Spleen (tissue), 11 donors: ENCODE data around the gene DDX21. TPM values are rescaled to one million over a fixed set of nuclear protein-coding genes. Genes with fewer than 3 reads are reported as not detected.

Source experiments
- DNase-seq: peaks from one replicate; pipeline ENCODE4 v3.0.0-alpha.2; 2020
- H3K27ac ChIP-seq, 8 donors: fragments of 200-600 bp; sonication (generic) in 7 of 8; 1 replicate in 4 of 8; 2 replicates in 4 of 8; pipeline versions ENCODE4 v1.5.0 to v1.8.0; 2016 to 2021; ENCODE audit warnings: inconsistent platforms in 4 of 8, mild to moderate bottlenecking in 4 of 8, moderate library complexity in 1 of 8
- H3K27me3 ChIP-seq, 7 donors: fragments of 200-600 bp; sonication (generic) in 6 of 7; replicated peaks in 1 of 7; 1 replicate in 4 of 7; 2 replicates in 3 of 7; pipeline versions ENCODE4 v1.5.0 to v1.8.0; 2016 to 2021; ENCODE audit warnings: inconsistent platforms in 3 of 7, mild to moderate bottlenecking in 1 of 7
- H3K36me3 ChIP-seq, 6 donors: fragments of 200-600 bp; sonication (generic) in 5 of 6; 1 replicate in 4 of 6; 2 replicates in 2 of 6; pipeline versions ENCODE4 v1.5.0 to v1.8.0; 2016 to 2021; ENCODE audit warnings: inconsistent platforms in 2 of 6
- H3K4me1 ChIP-seq, 6 donors: fragments of 200-600 bp; sonication (generic) in 5 of 6; 1 replicate in 3 of 6; 2 replicates in 3 of 6; pipeline versions ENCODE4 v1.5.0 to v1.8.0; 2016 to 2021; ENCODE audit warnings: inconsistent platforms in 3 of 6
- H3K4me3 ChIP-seq, 8 donors: fragments of 200-600 bp; sonication (generic) in 7 of 8; 1 replicate in 4 of 8; 2 replicates in 4 of 8; pipeline versions ENCODE4 v1.5.0 to v1.8.0; 2016 to 2021; ENCODE audit warnings: inconsistent platforms in 4 of 8, mild to moderate bottlenecking in 4 of 8, moderate library complexity in 2 of 8
- H3K9me3 ChIP-seq, 8 donors: fragments of 200-600 bp; sonication (generic) in 7 of 8; 1 replicate in 4 of 8; 2 replicates in 4 of 8; pipeline versions ENCODE4 v1.5.0 to v1.8.0; 2016 to 2021; ENCODE audit warnings: inconsistent platforms in 4 of 8
- CTCF ChIP-seq, 11 experiments: fragments of 200-600 bp in 7 of 11; fragments of 450-650 bp in 4 of 11; sonication (generic) in 4 of 11; IDR thresholded peaks in 8 of 11; conservative IDR thresholded peaks in 3 of 11; 1 replicate in 7 of 11; 2 replicates in 4 of 11; pipeline versions ENCODE4 v1.4.0 to v1.8.0; 2016 to 2021; ENCODE audit warnings: antibody characterized with exemption in 11 of 11, inconsistent platforms in 4 of 11, mild to moderate bottlenecking in 1 of 11
- POLR2A ChIP-seq, 3 donors: fragments of 450-650 bp; IDR thresholded peaks; one replicate each; pipeline ENCODE4 v1.5.1; 2017; ENCODE audit warnings: antibody characterized with exemption in 3 of 3, mild to moderate bottlenecking in 1 of 3
- POLR2AphosphoS5 ChIP-seq, 3 donors: sonication (generic); formaldehyde crosslinking; IDR thresholded peaks; one replicate each; pipeline ENCODE4 v1.5.1; 2017; ENCODE audit warnings: antibody characterized with exemption in 3 of 3
- WGBS, 5 donors: extraction: QIAGEN DNeasy Blood & Tissue Kit in 3 of 5; methylation state at CpG; one replicate each; pipeline versions ENCODE4 v1.1.5 to v1.1.7; 2013 to 2018; 5-methylcytosine and 5-hydroxymethylcytosine counted together
- intact Hi-C: fragments of 100-400 bp; cut with DNase I; formaldehyde crosslinking; loops from one replicate; pipeline ENCODE4 v1.15.0; 2023; ENCODE audit warnings: low total_unique reads
- polyA plus RNA-seq, 3 donors: library from polyadenylated mRNA; stranded (reverse); fragments of 200-250 nt; gene quantifications; one replicate each; pipeline ENCODE4 v1.2.1, GENCODE V29; 2013
- total RNA-seq, 7 donors: library from RNA; depleted of rRNA in 3 of 7; stranded (reverse); fragments of >200 nt in 3 of 7; fragmentation: NEBNext Ultra II Directional in 4 of 7; extraction: Animal tissue kit (Norgen Biotek cat#: 25700) in 4 of 7; gene quantifications; one replicate each; pipeline versions ENCODE4 v1.1.0 to v1.2.1, GENCODE V29; 2016 to 2021
- donor health status: healthy with polysubstance abuse.
- donor health status: DM: no; HTN: no; CAD: no; lungs with moderate emphysema.
- donor health status: DM: no; HTN: no; CAD: no.
- donor health status: Bipolar disorder and iron deficiency.
- donor health status: healthy.
- donor health status: DM: no; HTN: no; CAD: no.
- donor health status: DM: yes; HTN: yes; CAD: no.

Gene DDX21
- total and polyA plus RNA-seq, 10 donors = 15.7 to 70.0 (median 49.0) TPM

GRCh38 chr10:68989317-68989990, 33.5 kb downstream of the DDX21 start:
- TF ChIP-seq POLR2A (IDR thresholded peaks at IDR 0.05) (no peak), CTCF (IDR thresholded peaks at IDR 0.05 in 8 of 11, conservative IDR thresholded peaks at IDR 0.05 in 3 of 11) (no peak), POLR2AphosphoS5 (IDR thresholded peaks at IDR 0.05) (no peak)
- Histone ChIP-seq H3K27ac (peak overlapping the region; percentile 61 to 89 (median 86)), H3K36me3 (peaks cover 0 to 18% (median 11%) of the 10 kb centered on the region in 6 donors), H3K4me3 (peak overlapping the region; percentile 73 to 99 (median 92)), H3K9me3 (no peaks in the 10 kb centered on the region), H3K27me3 (no peaks in the 10 kb centered on the region), H3K4me1 (peaks cover 27 to 66% (median 55%) of the 10 kb centered on the region in 6 donors)
- no peak for DNase-seq
- WGBS, 5 donors = 23 to 40% (median 26%) methylated on average over 19 to 22 of the region's 22 CpGs
- intact Hi-C loops = no loop called here

- Histone ChIP-seq H3K4me3 (no peak overlapping the region), H3K27ac (peak overlapping the region in 4 of 8 donors; percentile 11 to 50 (median 32)), H3K36me3 (no peaks in the 10 kb centered on the region), H3K9me3 (no peaks in the 10 kb centered on the region), H3K4me1 (peaks cover 27 to 87% (median 53%) of the 10 kb centered on the region in 6 donors), H3K27me3 (no peaks in the 10 kb centered on the region)
- intact Hi-C loops = no loop called here
- WGBS, 5 donors = 44 to 61% (median 51%) methylated on average over 2 of the region's 2 CpGs
- DNase-seq = no peak
- peak in 1 of 3 donors; percentile 42 for TF ChIP-seq POLR2AphosphoS5 (IDR thresholded peaks at IDR 0.05)
- no peak for TF ChIP-seq POLR2A (IDR thresholded peaks at IDR 0.05)
- no peak for TF ChIP-seq CTCF (IDR thresholded peaks at IDR 0.05 in 8 of 11, conservative IDR thresholded peaks at IDR 0.05 in 3 of 11)
Measured at GRCh38 chr10:68992636-68993440, 36.9 kb downstream of the DDX21 start.

GRCh38 chr10:68997211-68997610, 41.2 kb downstream of the DDX21 start:
- intact Hi-C loops = no loop called here
- peaks cover 7 to 53% (median 21%) of the 10 kb centered on the region in 6 donors for H3K4me1 ChIP-seq
- H3K27ac ChIP-seq = peak overlapping the region in 1 of 8 donors; percentile 0
- H3K27me3 ChIP-seq = no peaks in the 10 kb centered on the region
- no peak overlapping the region for H3K4me3 ChIP-seq
- peaks cover 0 to 28% (median 10%) of the 10 kb centered on the region in 6 donors for H3K36me3 ChIP-seq
- DNase-seq = no peak
- no peaks in the 10 kb centered on the region for H3K9me3 ChIP-seq
- WGBS, 5 donors = 62 to 76% (median 74%) methylated on average over 3 of the region's 3 CpGs
- no peak for TF ChIP-seq POLR2A (IDR thresholded peaks at IDR 0.05)
- TF ChIP-seq POLR2AphosphoS5 (IDR thresholded peaks at IDR 0.05) = no peak
- TF ChIP-seq CTCF (IDR thresholded peaks at IDR 0.05 in 8 of 11, conservative IDR thresholded peaks at IDR 0.05 in 3 of 11) = no peak

- H3K27ac ChIP-seq = peak overlapping the region in 2 of 8 donors; percentile 24 to 26
- H3K27me3 ChIP-seq = no peaks in the 10 kb centered on the region
- H3K4me3 ChIP-seq = no peak overlapping the region
- TF ChIP-seq POLR2AphosphoS5 (IDR thresholded peaks at IDR 0.05) (no peak), POLR2A (IDR thresholded peaks at IDR 0.05) (no peak), CTCF (IDR thresholded peaks at IDR 0.05 in 8 of 11, conservative IDR thresholded peaks at IDR 0.05 in 3 of 11) (peak in 9 of 11 experiments; percentile 32 to 71 (median 61))
- H3K36me3 ChIP-seq = peaks cover 0 to 76% (median 29%) of the 10 kb centered on the region in 6 donors
- 5 to 10% (median 9%) methylated on average over 1 of the region's 1 CpG for WGBS, 5 donors
- intact Hi-C loops = loop anchor here (5.0 kb wide), 1 partner anchor 87 kb away; no protein-coding TSS in a partner anchor
- peaks cover 0 to 15% (median 2%) of the 10 kb centered on the region in 6 donors for H3K4me1 ChIP-seq
- no peaks in the 10 kb centered on the region for H3K9me3 ChIP-seq
- no peak for DNase-seq
Measured at GRCh38 chr10:69004821-69005220, 48.9 kb downstream of the DDX21 start.
